K562 (cell line): ENCODE results near the gene SLC39A3. TPM values are rescaled to one million over a fixed set of nuclear protein-coding genes. Genes with fewer than 3 reads are reported as not detected.

Experiments used
- CBFB ChIP-seq: sonication (generic); formaldehyde crosslinking; IDR thresholded peaks from 2 replicates; pipeline ENCODE4 v1.4.0; 2020; ENCODE audit warnings: mild to moderate bottlenecking, missing genetic modification reagents
- ESRRA ChIP-seq: fragments of 450-650 bp; IDR thresholded peaks from 2 replicates; pipeline ENCODE4 v1.6.1; 2014; ENCODE audit warnings: low read depth, mild to moderate bottlenecking, moderate library complexity, borderline replicate concordance
- GATA2 ChIP-seq: sonication (generic); formaldehyde crosslinking; IDR thresholded peaks from 2 replicates; pipeline ENCODE4 v1.4.0; 2020; ENCODE audit warnings: mild to moderate bottlenecking, missing genetic modification reagents
- GATAD2B ChIP-seq: fragments of 450-650 bp; IDR thresholded peaks from 2 replicates; pipeline ENCODE4 v1.6.1; 2017; ENCODE audit warnings: mild to moderate bottlenecking, borderline replicate concordance
- HMG20A ChIP-seq: fragments of 450-650 bp; formaldehyde crosslinking; conservative IDR thresholded peaks from 2 replicates; pipeline ENCODE4 v1.4.0; 2020; ENCODE audit warnings: mild to moderate bottlenecking, mixed read lengths
- MBD2 ChIP-seq: sonication (generic); IDR thresholded peaks from 2 replicates; pipeline ENCODE4 v1.6.1; 2016; ENCODE audit warnings: low read depth, borderline replicate concordance
- MCM5 ChIP-seq: fragments of 450-650 bp; IDR thresholded peaks from 2 replicates; pipeline ENCODE4 v1.6.1; 2016; ENCODE audit warnings: low read depth
- MECOM ChIP-seq: fragments of 250-450 bp; sonication (Bioruptor Pico); IDR thresholded peaks from 2 replicates; pipeline ENCODE4 v1.8.0; 2022; ENCODE audit warnings: inconsistent platforms
- NR4A1 ChIP-seq, 2 experiments: fragments of 250-450 bp in 1 of 2; fragments of 450-650 bp in 1 of 2; sonication (Bioruptor Pico) in 1 of 2; IDR thresholded peaks; 2 replicates each; pipeline versions ENCODE4 v1.4.0 to v1.6.1; 2016 to 2020; ENCODE audit warnings: mild to moderate bottlenecking in 2 of 2, missing compliant biosample characterization in 1 of 2, missing genetic modification characterization in 1 of 2, moderate library complexity in 1 of 2
- RCOR1 ChIP-seq, 2 experiments: IDR thresholded peaks; 2 replicates each; pipeline ENCODE4 v1.6.1; 2012; ENCODE audit warnings: low read depth in 2 of 2, low read length in 2 of 2, borderline replicate concordance in 1 of 2, improper control_type of control experiment in 1 of 2
- SIRT6 ChIP-seq: IDR thresholded peaks from one replicate; pipeline ENCODE4 v1.6.1; 2012; ENCODE audit warnings: low read depth, mild to moderate bottlenecking, control low read depth, inconsistent platforms, low read length, moderate library complexity
- SMARCB1 ChIP-seq: IDR thresholded peaks from 2 replicates; pipeline ENCODE4 v1.6.1; 2011; ENCODE audit warnings: improper control_type of control experiment, low read depth; ENCODE audit not compliant: insufficient read length
- TBP ChIP-seq: optimal IDR thresholded peaks from 2 replicates; pipeline ENCODE3; 2011; ENCODE audit warnings: low read depth, low read length, improper control_type of control experiment
- XRCC3 ChIP-seq: fragments of 450-650 bp; IDR thresholded peaks from 2 replicates; pipeline ENCODE4 v1.6.1; 2017; ENCODE audit warnings: mild to moderate bottlenecking, moderate library complexity
- ZNF354B ChIP-seq: fragments of 250-450 bp; sonication (Bioruptor Pico); IDR thresholded peaks from 2 replicates; pipeline ENCODE4 v1.4.0; 2020
- ZNF586 ChIP-seq: fragments of 450-650 bp; formaldehyde crosslinking; conservative IDR thresholded peaks from 2 replicates; pipeline ENCODE4 v1.4.0; 2020; ENCODE audit warnings: mild to moderate bottlenecking, moderate library complexity
- polyA plus RNA-seq, 8 experiments: library from polyadenylated mRNA; depleted of rRNA in 4 of 8; stranded (reverse) in 5 of 8; unstranded in 3 of 8; fragments of >200 nt; fragmentation: Nextera tagmentation in 2 of 8; fragmentation: Illumina TruSeq in 1 of 8; extraction: Ambion mirVana in 2 of 8; extraction: Trizol in 1 of 8; gene quantifications; 2 replicates each; pipeline versions ENCODE4 v1.2.1 to v1.2.3, GENCODE V29; 2011 to 2014; ENCODE audit warnings: inconsistent platforms in 1 of 8, missing spikeins in 1 of 8
- total RNA-seq, 7 experiments: library from RNA; depleted of rRNA in 6 of 7; stranded (reverse); fragments of >200 nt in 6 of 7; fragmentation: Illumina TruSeq in 2 of 7; extraction: Trizol in 2 of 7; gene quantifications; 2 replicates each; pipeline versions ENCODE4 v1.2.1 to v1.2.3, GENCODE V29; 2011 to 2021; ENCODE audit warnings: low replicate concordance in 1 of 7
- TF ChIP-seq, protein P1 (sequence below), 2 experiments: fragments of 450-650 bp in 1 of 2; sonication (generic) in 1 of 2; formaldehyde crosslinking in 1 of 2; IDR thresholded peaks in 1 of 2; conservative IDR thresholded peaks in 1 of 2; 2 replicates each; pipeline versions ENCODE4 v1.6.1 to v1.8.1; 2016 to 2023; ENCODE audit warnings: mild to moderate bottlenecking in 2 of 2, moderate library complexity in 2 of 2, inconsistent platforms in 1 of 2, missing genetic modification reagents in 1 of 2
- TF ChIP-seq, protein P2 (sequence below): fragments of 250-450 bp; sonication (Bioruptor Pico); IDR thresholded peaks from 2 replicates; pipeline ENCODE4 v1.9.0; 2021; ENCODE audit warnings: mild to moderate bottlenecking
- TF ChIP-seq, protein P3 (sequence below): fragments of 250-450 bp; sonication (Bioruptor Pico); IDR thresholded peaks from 2 replicates; pipeline ENCODE4 v1.8.0; 2021; ENCODE audit warnings: moderate library complexity, mild to moderate bottlenecking, inconsistent platforms
- TF ChIP-seq, protein P4 (sequence below): fragments of 450-650 bp; IDR thresholded peaks from 2 replicates; pipeline ENCODE4 v1.6.1; 2017; ENCODE audit warnings: antibody characterized with exemption, mild to moderate bottlenecking
- TF ChIP-seq, protein P5 (sequence below), 3 experiments: fragments of 200-800 bp in 1 of 3; sonication (Bioruptor generic) in 1 of 3; sonication (generic) in 1 of 3; formaldehyde crosslinking in 1 of 3; IDR thresholded peaks; 2 replicates each; pipeline versions ENCODE4 v1.6.1 to v1.8.0; 2016 to 2022; ENCODE audit warnings: mild to moderate bottlenecking in 2 of 3, missing compliant biosample characterization in 2 of 3, missing genetic modification characterization in 2 of 3, missing genetic modification reagents in 1 of 3

The SLC39A3 gene
- total and polyA plus RNA-seq, 9 of the 15 experiments (the other 6 are each of a cell fraction or from before 2014, with no cell fraction given), result 2.3 to 215 (median 127) TPM

DNA sequence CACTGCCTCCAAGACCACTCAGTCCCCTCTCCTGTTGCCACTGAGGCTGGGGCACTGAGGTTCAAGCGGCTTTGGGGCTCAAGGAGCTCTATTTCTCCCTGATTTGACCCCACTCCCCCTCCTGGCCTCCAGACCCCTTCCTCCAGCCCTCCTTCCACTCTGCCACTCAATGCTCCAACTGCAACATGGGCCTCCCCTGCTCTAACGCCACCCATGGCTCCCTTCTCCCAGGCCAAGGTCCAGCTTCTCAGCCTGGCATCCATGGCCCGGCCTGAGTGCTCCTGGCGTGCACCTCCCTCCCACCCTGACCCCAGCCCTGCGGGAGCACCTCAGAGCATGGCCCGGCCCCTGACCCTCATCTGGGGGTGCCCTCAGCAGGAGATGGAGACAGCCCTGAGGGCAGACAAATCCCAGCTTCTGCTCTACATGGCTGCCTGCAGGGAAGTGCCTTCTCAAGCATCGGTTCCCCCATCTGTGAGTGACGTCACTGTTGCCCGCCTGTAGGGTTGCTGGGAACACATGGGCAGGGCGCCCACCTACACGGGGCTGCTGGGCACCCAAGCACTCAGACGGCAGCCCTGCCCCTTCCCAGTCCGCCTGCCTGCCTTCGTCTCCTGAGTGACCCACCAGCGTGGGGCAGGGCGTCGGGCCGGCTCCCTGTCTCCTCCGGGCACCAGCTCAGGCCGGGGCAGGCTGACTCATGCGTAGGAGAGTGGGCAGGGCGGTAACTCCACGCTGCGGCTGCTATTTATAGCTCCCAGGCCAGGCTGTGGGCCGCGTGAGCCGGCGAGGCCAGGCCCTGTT lies 17.1 kb downstream of the SLC39A3 start (continued):
- TF ChIP-seq NR4A1 (CRISPR knock-in tag; IDR thresholded peaks at IDR 0.05), result no peak
- no peak for TF ChIP-seq NR4A1 (tag; IDR thresholded peaks at IDR 0.05)
- TF ChIP-seq ZNF586 (CRISPR knock-in tag), result no peak
- no peak for TF ChIP-seq MECOM (CRISPR knock-in tag)
- no peak for TF ChIP-seq MCM5
- TF ChIP-seq SIRT6, result no peak
- TF ChIP-seq, protein P1, sequence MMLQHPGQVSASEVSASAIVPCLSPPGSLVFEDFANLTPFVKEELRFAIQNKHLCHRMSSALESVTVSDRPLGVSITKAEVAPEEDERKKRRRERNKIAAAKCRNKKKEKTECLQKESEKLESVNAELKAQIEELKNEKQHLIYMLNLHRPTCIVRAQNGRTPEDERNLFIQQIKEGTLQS (IDR thresholded peaks at IDR 0.05), result peak; percentile 93
- TF ChIP-seq, protein P1 (CRISPR knock-in tag; conservative IDR thresholded peaks at IDR 0.05), result no peak
- TF ChIP-seq, protein P2, sequence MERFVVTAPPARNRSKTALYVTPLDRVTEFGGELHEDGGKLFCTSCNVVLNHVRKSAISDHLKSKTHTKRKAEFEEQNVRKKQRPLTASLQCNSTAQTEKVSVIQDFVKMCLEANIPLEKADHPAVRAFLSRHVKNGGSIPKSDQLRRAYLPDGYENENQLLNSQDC (CRISPR knock-in tag), result no peak
- TF ChIP-seq, protein P3, sequence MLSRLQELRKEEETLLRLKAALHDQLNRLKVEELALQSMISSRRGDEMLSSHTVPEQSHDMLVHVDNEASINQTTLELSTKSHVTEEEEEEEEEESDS (CRISPR knock-in tag), result no peak
- TF ChIP-seq TBP, result peak; percentile 11
- TF ChIP-seq, protein P4, sequence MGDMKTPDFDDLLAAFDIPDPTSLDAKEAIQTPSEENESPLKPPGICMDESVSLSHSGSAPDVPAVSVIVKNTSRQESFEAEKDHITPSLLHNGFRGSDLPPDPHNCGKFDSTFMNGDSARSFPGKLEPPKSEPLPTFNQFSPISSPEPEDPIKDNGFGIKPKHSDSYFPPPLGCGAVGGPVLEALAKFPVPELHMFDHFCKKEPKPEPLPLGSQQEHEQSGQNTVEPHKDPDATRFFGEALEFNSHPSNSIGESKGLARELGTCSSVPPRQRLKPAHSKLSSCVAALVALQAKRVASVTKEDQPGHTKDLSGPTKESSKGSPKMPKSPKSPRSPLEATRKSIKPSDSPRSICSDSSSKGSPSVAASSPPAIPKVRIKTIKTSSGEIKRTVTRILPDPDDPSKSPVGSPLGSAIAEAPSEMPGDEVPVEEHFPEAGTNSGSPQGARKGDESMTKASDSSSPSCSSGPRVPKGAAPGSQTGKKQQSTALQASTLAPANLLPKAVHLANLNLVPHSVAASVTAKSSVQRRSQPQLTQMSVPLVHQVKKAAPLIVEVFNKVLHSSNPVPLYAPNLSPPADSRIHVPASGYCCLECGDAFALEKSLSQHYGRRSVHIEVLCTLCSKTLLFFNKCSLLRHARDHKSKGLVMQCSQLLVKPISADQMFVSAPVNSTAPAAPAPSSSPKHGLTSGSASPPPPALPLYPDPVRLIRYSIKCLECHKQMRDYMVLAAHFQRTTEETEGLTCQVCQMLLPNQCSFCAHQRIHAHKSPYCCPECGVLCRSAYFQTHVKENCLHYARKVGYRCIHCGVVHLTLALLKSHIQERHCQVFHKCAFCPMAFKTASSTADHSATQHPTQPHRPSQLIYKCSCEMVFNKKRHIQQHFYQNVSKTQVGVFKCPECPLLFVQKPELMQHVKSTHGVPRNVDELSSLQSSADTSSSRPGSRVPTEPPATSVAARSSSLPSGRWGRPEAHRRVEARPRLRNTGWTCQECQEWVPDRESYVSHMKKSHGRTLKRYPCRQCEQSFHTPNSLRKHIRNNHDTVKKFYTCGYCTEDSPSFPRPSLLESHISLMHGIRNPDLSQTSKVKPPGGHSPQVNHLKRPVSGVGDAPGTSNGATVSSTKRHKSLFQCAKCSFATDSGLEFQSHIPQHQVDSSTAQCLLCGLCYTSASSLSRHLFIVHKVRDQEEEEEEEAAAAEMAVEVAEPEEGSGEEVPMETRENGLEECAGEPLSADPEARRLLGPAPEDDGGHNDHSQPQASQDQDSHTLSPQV, result peak; percentile 91
- TF ChIP-seq SMARCB1, result peak; percentile 27
- no peak for TF ChIP-seq CBFB (CRISPR knock-in tag)
- TF ChIP-seq HMG20A (CRISPR knock-in tag), result no peak
- TF ChIP-seq GATA2 (CRISPR knock-in tag), result no peak
- TF ChIP-seq, protein P5, sequence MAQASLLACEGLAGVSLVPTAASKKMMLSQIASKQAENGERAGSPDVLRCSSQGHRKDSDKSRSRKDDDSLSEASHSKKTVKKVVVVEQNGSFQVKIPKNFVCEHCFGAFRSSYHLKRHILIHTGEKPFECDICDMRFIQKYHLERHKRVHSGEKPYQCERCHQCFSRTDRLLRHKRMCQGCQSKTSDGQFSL (CRISPR knock-in tag; IDR thresholded peaks at IDR 0.05), result no peak
- TF ChIP-seq, protein P5 (tag; IDR thresholded peaks at IDR 0.05), result no peak
- TF ChIP-seq XRCC3, result no peak
- no peak for TF ChIP-seq RCOR1 (IDR thresholded peaks at IDR 0.05; ENCODE audit: borderline replicate concordance in 1 of 2, low read depth in 2 of 2, low read length in 2 of 2)
- no peak for TF ChIP-seq MBD2
- TF ChIP-seq ZNF354B (CRISPR knock-in tag), result no peak
- TF ChIP-seq ESRRA, result no peak
- peak; percentile 57; the same call in 1 of the 2 replicates for TF ChIP-seq GATAD2B
